ENCODE data around the gene KRR1. TPM values are rescaled to one million over a fixed set of nuclear protein-coding genes. Genes with fewer than 3 reads are reported as not detected.
"Not testable (repeated sequence)": the region's sequence is repeated elsewhere in the genome, so short reads cannot be mapped to it uniquely, and the experiment has no call there.

Gene KRR1
- total RNA-seq, 1 donor from 2014 or later: 85.1 TPM

GRCh38 chr12:75444429-75445136 lies 66.8 kb downstream of the KRR1 start:
- H3K36me3 Mint-ChIP-seq (ENCODE audit: low read depth): no peaks in the 10 kb centered on the region
- POLR2A ChIA-PET: no interaction called here
- intact Hi-C loops (cut with micrococcal nuclease): no loop called here
- DNase-seq (no peak), ATAC-seq (ENCODE audit: low read depth) (no peak)
- no peak overlapping the region for H3K27ac Mint-ChIP-seq
- no peaks in the 10 kb centered on the region for H3K4me1 Mint-ChIP-seq
- no peaks in the 10 kb centered on the region for H3K9me3 Mint-ChIP-seq
- peaks cover 12% of the 10 kb centered on the region for H3K27me3 Mint-ChIP-seq
- TF ChIP-seq CTCF (IDR thresholded peaks at IDR 0.05): no peak
- CTCF ChIA-PET: no interaction called here
- H3K4me3 Mint-ChIP-seq: no peak overlapping the region

GRCh38 chr12:75443709-75444108 lies 67.7 kb downstream of the KRR1 start:
- DNase-seq (no peak), ATAC-seq (ENCODE audit: low read depth) (no peak)
- Mint-ChIP-seq H3K27ac (no peak overlapping the region), H3K9me3 (no peaks in the 10 kb centered on the region), H3K27me3 (peaks cover 12% of the 10 kb centered on the region), H3K36me3 (ENCODE audit: low read depth) (no peaks in the 10 kb centered on the region), H3K4me1 (no peaks in the 10 kb centered on the region), H3K4me3 (no peak overlapping the region)
- ChIA-PET POLR2A (no interaction called here), CTCF (no interaction called here)
- TF ChIP-seq CTCF (IDR thresholded peaks at IDR 0.05): no peak
- intact Hi-C loops (cut with micrococcal nuclease): no loop called here

- DNase-seq; H3K9me3 Mint-ChIP-seq; CTCF ChIA-PET; ATAC-seq (ENCODE audit: low read depth); H3K27ac Mint-ChIP-seq; H3K4me3 Mint-ChIP-seq; H3K4me1 Mint-ChIP-seq; intact Hi-C loops (cut with micrococcal nuclease); H3K36me3 Mint-ChIP-seq (ENCODE audit: low read depth): not testable (repeated sequence)
- POLR2A ChIA-PET: interaction anchor here (0.6 kb wide), 1 partner anchor 38 kb away, joined by 3 read pairs; no protein-coding TSS in a partner anchor
- H3K27me3 Mint-ChIP-seq: peaks cover 12% of the 10 kb centered on the region
Observed at GRCh38 chr12:75442454-75442853, 69.0 kb downstream of the KRR1 start.

GRCh38 chr12:75441687-75442449 lies 69.5 kb downstream of the KRR1 start:
- POLR2A ChIA-PET: interaction anchor here (0.6 kb wide), 1 partner anchor 38 kb away, joined by 3 read pairs; no protein-coding TSS in a partner anchor
- ATAC-seq (ENCODE audit: low read depth); H3K36me3 Mint-ChIP-seq (ENCODE audit: low read depth); H3K4me1 Mint-ChIP-seq; DNase-seq; intact Hi-C loops (cut with micrococcal nuclease); H3K27ac Mint-ChIP-seq; H3K9me3 Mint-ChIP-seq; CTCF ChIA-PET; H3K4me3 Mint-ChIP-seq: not testable (repeated sequence)
- H3K27me3 Mint-ChIP-seq: peaks cover 12% of the 10 kb centered on the region

Other genes starting within 250 kb of the KRR1 start
- 3.1 and 3.8 TPM in 2 replicates for gene CAPS2, start 181.3 kb downstream of the KRR1 start, total RNA-seq
- gene GLIPR1L1, start 176.9 kb downstream of the KRR1 start, total RNA-seq: not detected in 2 replicates
- 0.20 TPM in 1 of 2 replicates, not detected in the other for gene GLIPR1L2, start 120.5 kb downstream of the KRR1 start, total RNA-seq
- 44.7 and 45.4 TPM in 2 replicates for gene GLIPR1, start 30.9 kb downstream of the KRR1 start, total RNA-seq